Measurements from ENCODE around the gene WARS2. TPM values are rescaled to one million over a fixed set of nuclear protein-coding genes. Genes with fewer than 3 reads are reported as not detected.

Gene WARS2
- total RNA-seq, 1 experiment from 2014 or later, result 10.5 TPM

- no TSS peak for BruUV-seq (replicated peaks)
- no peaks in the 10 kb centered on the region for H3K4me1 ChIP-seq (ENCODE audit: control insufficient read depth in 1 of 2, insufficient read depth in 2 of 2, low read length in 2 of 2)
- no peaks in the 10 kb centered on the region for H3K27me3 ChIP-seq (ENCODE audit: insufficient read depth, low read length)
- DNase-seq (ENCODE audit: low read depth, low spot score), result no peak
- H3K9me2 ChIP-seq (ENCODE audit: insufficient read depth), result no peaks in the 10 kb centered on the region
- H3K79me2 ChIP-seq (ENCODE audit: insufficient read depth, low read length), result no peaks in the 10 kb centered on the region
- ATAC-seq, result no peak
- H3K27ac ChIP-seq (ENCODE audit: low read depth, low read length), result no peak overlapping the region
- H2AFZ ChIP-seq (ENCODE audit: low read depth, low read length, poor library complexity, severe bottlenecking), result no peak overlapping the region
- ChIA-PET POLR2A (no interaction called here), CTCF (no interaction called here), RAD21 (ENCODE audit: low non-redundant PET in 1 of 2, low total read pairs in 2 of 2, uncharacterized antibody in 2 of 2, unreplicated experiment in 2 of 2) (no interaction called here)
- H4K20me1 ChIP-seq (ENCODE audit: insufficient read depth), result no peaks in the 10 kb centered on the region
- no peak overlapping the region for H3K9ac ChIP-seq (ENCODE audit: low read length)
- H3K36me3 ChIP-seq (ENCODE audit: control insufficient read depth in 1 of 2, insufficient read depth in 2 of 2, low read length in 2 of 2), result no peaks in the 10 kb centered on the region
- H3K4me3 ChIP-seq (replicated peaks in 1 of 2; ENCODE audit: low read depth in 1 of 2, low read length in 2 of 2), result no peak overlapping the region
- H3K9me3 ChIP-seq (ENCODE audit: control insufficient read depth in 1 of 2, insufficient read depth in 1 of 2, low read depth in 1 of 2, low read length in 2 of 2), result no peaks in the 10 kb centered on the region
- TF ChIP-seq POLR2A (IDR thresholded peaks at IDR 0.05; ENCODE audit: borderline replicate concordance, extremely low read depth, insufficient read depth, insufficient read length) (no peak), SRF (IDR thresholded peaks at IDR 0.05; ENCODE audit: low read depth) (no peak), SIN3A (IDR thresholded peaks at IDR 0.05; ENCODE audit: low read depth) (no peak), ZNF274 (IDR thresholded peaks at IDR 0.05; ENCODE audit: low read depth, low read length) (no peak), EGR1 (IDR thresholded peaks at IDR 0.05; ENCODE audit: low read depth) (no peak), RAD21 (IDR thresholded peaks at IDR 0.05; ENCODE audit: low read depth) (no peak), EZH2 (IDR thresholded peaks at IDR 0.05) (no peak), CTCF (IDR thresholded peaks at IDR 0.05 in 2 of 3, conservative IDR thresholded peaks at IDR 0.05 in 1 of 3; ENCODE audit: borderline replicate concordance in 1 of 3, insufficient read depth in 1 of 3, low read depth in 2 of 3, low read length in 2 of 3) (no peak), CBX3 (IDR thresholded peaks at IDR 0.05; ENCODE audit: low read depth) (no peak), POLR2AphosphoS5 (IDR thresholded peaks at IDR 0.05; ENCODE audit: low read depth, low read length) (no peak), FOSL1 (IDR thresholded peaks at IDR 0.05; ENCODE audit: low read depth) (no peak), CEBPB (IDR thresholded peaks at IDR 0.05; ENCODE audit: low read depth) (no peak), TCF7L2 (IDR thresholded peaks at IDR 0.05; ENCODE audit: borderline replicate concordance, extremely low read depth, insufficient read depth, insufficient read length) (no peak), YY1 (IDR thresholded peaks at IDR 0.05; ENCODE audit: extremely low read depth, insufficient replicate concordance, low read depth, low read length) (no peak), REST (IDR thresholded peaks at IDR 0.05; ENCODE audit: low read depth) (no peak)
- H3K4me2 ChIP-seq (ENCODE audit: low read length), result no peak overlapping the region
- intact Hi-C loops (cut with micrococcal nuclease), result no loop called here
Observed at GRCh38 chr1:119103764-119104163, 36.7 kb downstream of the WARS2 start.
